Activated CD8-positive, alpha-beta memory T cell treated with anti-CD3 and anti-CD28 coated beads, Interleukin-2, amount 10 ng/mL, durations not matched to agents 7 days and 5 days (primary cell): ENCODE data around the gene EXOG. TPM values are rescaled to one million over a fixed set of nuclear protein-coding genes. Genes with fewer than 3 reads are reported as not detected.

Experiments
- ATAC-seq: fragments of 150-1000 bp; cut with Tn5 transposase; one replicate; pipeline ENCODE4 v1.10.0; 2021; ENCODE audit warnings: moderate library complexity
- CTCF ChIA-PET: fragments of 350-600 bp; sonication (Branson Sonifier 250); formaldehyde crosslinking; loops from one replicate; lab custom pipeline; 2021; ENCODE audit warnings: antibody characterized with exemption; lab: Charles Lee
- DNase-seq: peaks from one replicate; pipeline ENCODE4 v3.0.0-alpha.2; 2020
- H3K27ac Mint-ChIP-seq: one replicate; pipeline ENCODE4 v1.8.0; 2021; ENCODE audit warnings: mild to moderate bottlenecking, mixed read lengths
- H3K27me3 Mint-ChIP-seq: one replicate; pipeline ENCODE4 v1.8.0; 2021; ENCODE audit warnings: mixed read lengths
- H3K36me3 Mint-ChIP-seq: one replicate; pipeline ENCODE4 v1.8.0; 2021; ENCODE audit warnings: mild to moderate bottlenecking, mixed read lengths
- H3K4me1 Mint-ChIP-seq: one replicate; pipeline ENCODE4 v1.8.0; 2021; ENCODE audit warnings: mixed read lengths
- H3K4me3 Mint-ChIP-seq: one replicate; pipeline ENCODE4 v1.8.0; 2021; ENCODE audit warnings: mild to moderate bottlenecking, moderate library complexity, mixed read lengths
- H3K9me3 Mint-ChIP-seq: one replicate; pipeline ENCODE4 v1.8.0; 2022; ENCODE audit warnings: low read depth, mixed read lengths
- total RNA-seq, 2 experiments: library from RNA; stranded (reverse); gene quantifications; one replicate each; pipeline ENCODE4 v1.2.3, GENCODE V29; 2021

EXOG gene, protein sequence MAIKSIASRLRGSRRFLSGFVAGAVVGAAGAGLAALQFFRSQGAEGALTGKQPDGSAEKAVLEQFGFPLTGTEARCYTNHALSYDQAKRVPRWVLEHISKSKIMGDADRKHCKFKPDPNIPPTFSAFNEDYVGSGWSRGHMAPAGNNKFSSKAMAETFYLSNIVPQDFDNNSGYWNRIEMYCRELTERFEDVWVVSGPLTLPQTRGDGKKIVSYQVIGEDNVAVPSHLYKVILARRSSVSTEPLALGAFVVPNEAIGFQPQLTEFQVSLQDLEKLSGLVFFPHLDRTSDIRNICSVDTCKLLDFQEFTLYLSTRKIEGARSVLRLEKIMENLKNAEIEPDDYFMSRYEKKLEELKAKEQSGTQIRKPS
- total RNA-seq = 10 to 100 TPM; 19.7 to 23.8 TPM

DNA sequence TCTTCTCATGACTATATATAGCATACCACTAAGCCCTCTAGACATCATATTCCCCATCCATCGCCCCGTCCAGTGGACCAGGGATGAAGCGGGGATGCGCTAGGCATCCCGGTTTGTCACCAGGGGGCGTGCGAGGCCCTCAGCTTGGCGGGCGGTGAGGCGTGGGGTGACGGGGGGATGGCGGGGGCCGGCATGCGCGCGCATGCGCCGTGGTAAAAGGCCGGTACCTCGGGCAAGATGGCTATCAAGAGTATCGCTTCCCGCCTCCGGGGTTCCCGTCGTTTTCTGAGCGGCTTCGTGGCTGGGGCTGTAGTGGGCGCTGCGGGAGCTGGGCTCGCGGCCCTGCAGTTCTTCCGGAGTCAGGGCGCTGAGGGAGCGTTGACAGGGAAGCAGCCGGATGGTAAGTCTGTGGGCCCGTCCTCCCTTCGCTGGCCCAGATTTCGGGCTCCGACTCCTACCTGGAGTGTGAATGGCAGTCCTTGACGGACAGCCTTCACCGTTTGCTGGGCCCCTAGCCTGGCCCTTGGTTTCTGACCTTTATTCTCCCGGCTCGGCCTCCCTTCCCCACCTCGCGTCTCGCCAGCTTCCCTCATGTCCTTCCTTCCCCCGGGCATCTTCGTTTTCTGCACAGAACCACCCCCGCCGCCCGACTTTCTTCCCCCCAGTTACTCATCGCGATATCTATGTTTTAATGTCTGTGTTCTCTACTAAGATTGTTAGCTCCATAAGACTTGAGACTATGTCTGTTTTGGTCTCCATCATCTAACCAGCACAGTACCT is at the start of gene EXOG:
EXOG (plus strand) TSS at position 210 of the 780 bp plus-strand sequence; CDS start at position 238, 28 bp downstream.
- ATAC-seq (peak; percentile 92), DNase-seq (peak; percentile 96)
- H3K4me3 Mint-ChIP-seq = peak within 1 kb of the TSS; percentile 94
- peaks cover 23% of the 10 kb centered on the region for H3K4me1 Mint-ChIP-seq
- no peaks in the 10 kb centered on the region for H3K27me3 Mint-ChIP-seq
- CTCF ChIA-PET = interaction anchor here (0.6 to 3.6 kb wide), 33 partner anchors 9 to 1309 kb away, joined by 3 to 30 read pairs (median 4); partner anchors contain the start of gene XYLB
- no peaks in the 10 kb centered on the region for H3K9me3 Mint-ChIP-seq
- H3K27ac Mint-ChIP-seq = peak within 1 kb of the TSS; percentile 93
- H3K36me3 Mint-ChIP-seq = peaks cover 19% of the 10 kb centered on the region

DNA sequence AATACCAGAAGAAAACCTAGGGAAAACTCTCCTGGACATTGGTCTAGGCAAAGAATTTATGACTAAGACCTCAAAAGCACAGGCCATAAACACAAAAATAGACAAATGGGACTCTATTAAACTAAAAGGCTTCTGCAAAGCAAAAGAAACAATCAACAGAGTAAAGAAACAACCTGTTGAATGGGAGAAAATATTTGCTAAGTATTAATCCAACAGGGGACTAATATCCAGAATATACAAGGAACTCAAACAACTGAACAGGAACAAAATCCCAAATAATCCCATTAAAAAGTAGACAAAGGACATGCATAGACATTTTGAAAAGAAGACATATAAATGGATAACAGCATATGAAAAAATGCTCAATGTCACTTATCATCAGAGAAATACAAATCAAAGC is 49.3 kb upstream of the EXOG start:
- ATAC-seq (no peak), DNase-seq (no peak)
- CTCF ChIA-PET = no interaction called here

DNA sequence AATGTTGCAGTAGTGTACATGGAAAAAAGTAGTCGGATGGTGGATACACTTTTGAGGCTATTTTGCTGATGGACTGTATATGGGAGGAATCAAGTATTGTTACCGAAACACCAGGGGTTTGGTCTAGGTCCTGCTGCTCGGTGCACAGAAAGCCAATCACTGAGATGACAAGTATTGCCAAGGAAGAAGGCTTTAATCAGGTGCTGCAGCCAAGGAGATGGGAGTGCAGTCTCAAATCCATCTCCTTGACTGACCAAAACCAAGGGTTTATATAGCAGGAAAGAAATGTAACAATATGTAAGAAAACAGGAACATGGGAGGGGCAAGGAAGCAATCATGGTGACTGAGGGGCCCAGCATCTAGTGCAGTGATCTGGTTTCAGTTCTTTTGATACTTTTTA is 45.3 kb upstream of the EXOG start:
- DNase-seq (no peak), ATAC-seq (no peak)
- CTCF ChIA-PET = no interaction called here
- no peaks in the 10 kb centered on the region for H3K36me3 Mint-ChIP-seq
- H3K4me1 Mint-ChIP-seq = peaks cover 13% of the 10 kb centered on the region
- H3K27me3 Mint-ChIP-seq = peaks cover 12% of the 10 kb centered on the region
- no peak overlapping the region for H3K4me3 Mint-ChIP-seq
- H3K9me3 Mint-ChIP-seq = no peaks in the 10 kb centered on the region
- no peak overlapping the region for H3K27ac Mint-ChIP-seq

More for the DNA sequence above, 49.3 kb upstream of the EXOG start:
- Mint-ChIP-seq H3K9me3 (no peaks in the 10 kb centered on the region), H3K36me3 (no peaks in the 10 kb centered on the region), H3K4me1 (no peaks in the 10 kb centered on the region), H3K27ac (no peak overlapping the region), H3K4me3 (no peak overlapping the region), H3K27me3 (peaks cover 10% of the 10 kb centered on the region)

DNA sequence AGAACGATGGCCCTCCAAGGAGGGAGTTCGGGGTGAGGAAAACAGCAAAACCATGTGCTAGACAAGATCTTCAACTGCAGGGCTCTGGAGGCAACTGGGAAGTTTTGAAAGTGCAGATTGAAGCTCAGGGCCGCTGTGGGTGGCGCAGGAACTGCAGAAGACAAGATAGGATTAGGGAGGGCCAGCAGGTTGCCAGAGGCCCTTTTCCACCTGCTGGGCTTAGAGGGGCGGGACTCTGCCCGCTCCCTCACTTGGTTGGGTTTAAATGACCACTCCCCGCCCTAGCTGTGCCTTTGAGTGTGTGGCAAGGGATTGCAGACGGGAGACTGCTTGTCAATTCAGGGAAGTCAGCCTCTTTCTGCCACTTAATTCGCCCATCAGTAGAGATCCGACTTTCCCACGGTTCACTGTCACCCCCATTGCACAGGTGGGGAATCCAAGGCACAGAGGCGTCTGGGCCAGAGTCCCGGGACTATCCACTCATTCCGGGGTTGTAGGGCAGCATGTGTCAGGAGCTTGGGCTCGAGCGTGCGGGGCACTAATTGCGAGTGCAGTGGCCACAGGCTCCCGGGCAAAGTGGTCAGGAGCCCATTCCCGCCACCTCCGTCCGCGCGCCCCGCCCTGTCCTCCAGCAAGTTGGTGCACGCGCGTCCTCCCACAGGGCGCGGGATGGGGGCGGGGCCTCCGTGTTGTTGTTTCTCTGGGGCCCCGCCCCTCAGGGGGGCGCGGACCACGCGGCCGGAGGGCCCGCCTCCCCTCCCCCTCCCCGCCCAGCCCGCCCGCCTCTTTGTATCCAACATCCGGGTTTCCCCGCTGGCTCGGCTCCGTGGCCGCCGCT is 42.8 kb upstream of the EXOG start, which contains the start of gene ACVR2B:
ACVR2B (plus strand) TSS at position 816 of the 838 bp plus-strand sequence. CDS start 433 bp downstream, outside the sequence.
- CTCF ChIA-PET = interaction anchor here (1.6 kb wide), 2 partner anchors 27 to 107 kb away, joined by 6 to 9 read pairs; partner anchors contain the start of gene XYLB
- peak within 1 kb of the TSS; percentile 90 for H3K4me3 Mint-ChIP-seq
- H3K27ac Mint-ChIP-seq = peak within 1 kb of the TSS; percentile 56
- ATAC-seq = peak; percentile 68
- H3K9me3 Mint-ChIP-seq = no peaks in the 10 kb centered on the region
- peaks cover 17% of the 10 kb centered on the region for H3K4me1 Mint-ChIP-seq
- peaks cover 7% of the 10 kb centered on the region for H3K27me3 Mint-ChIP-seq
- no peaks in the 10 kb centered on the region for H3K36me3 Mint-ChIP-seq
- DNase-seq = peak; percentile 85

DNA sequence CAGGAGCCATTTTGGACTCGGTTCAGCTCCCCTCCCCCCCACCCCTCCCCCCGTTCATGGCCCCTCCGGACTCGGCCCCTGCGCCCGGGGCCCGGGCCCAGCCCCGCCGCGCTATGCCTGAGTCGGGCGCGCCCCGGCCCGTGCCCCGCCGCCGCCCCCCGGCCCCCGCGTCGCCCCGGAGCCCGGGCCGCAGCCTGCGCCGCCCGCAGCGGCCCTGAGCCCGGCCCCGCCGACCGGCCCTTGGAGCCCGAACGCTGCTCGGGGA is 42.3 kb upstream of the EXOG start:
- ATAC-seq (peak; percentile 31), DNase-seq (no peak)
- Mint-ChIP-seq H3K9me3 (no peaks in the 10 kb centered on the region), H3K36me3 (no peaks in the 10 kb centered on the region), H3K27me3 (peaks cover 7% of the 10 kb centered on the region), H3K4me3 (peak overlapping the region; percentile 90), H3K4me1 (peaks cover 17% of the 10 kb centered on the region), H3K27ac (no peak overlapping the region)
- CTCF ChIA-PET = interaction anchor here (1.6 kb wide), 2 partner anchors 26 to 107 kb away, joined by 6 to 9 read pairs; partner anchors contain the start of gene XYLB

DNA sequence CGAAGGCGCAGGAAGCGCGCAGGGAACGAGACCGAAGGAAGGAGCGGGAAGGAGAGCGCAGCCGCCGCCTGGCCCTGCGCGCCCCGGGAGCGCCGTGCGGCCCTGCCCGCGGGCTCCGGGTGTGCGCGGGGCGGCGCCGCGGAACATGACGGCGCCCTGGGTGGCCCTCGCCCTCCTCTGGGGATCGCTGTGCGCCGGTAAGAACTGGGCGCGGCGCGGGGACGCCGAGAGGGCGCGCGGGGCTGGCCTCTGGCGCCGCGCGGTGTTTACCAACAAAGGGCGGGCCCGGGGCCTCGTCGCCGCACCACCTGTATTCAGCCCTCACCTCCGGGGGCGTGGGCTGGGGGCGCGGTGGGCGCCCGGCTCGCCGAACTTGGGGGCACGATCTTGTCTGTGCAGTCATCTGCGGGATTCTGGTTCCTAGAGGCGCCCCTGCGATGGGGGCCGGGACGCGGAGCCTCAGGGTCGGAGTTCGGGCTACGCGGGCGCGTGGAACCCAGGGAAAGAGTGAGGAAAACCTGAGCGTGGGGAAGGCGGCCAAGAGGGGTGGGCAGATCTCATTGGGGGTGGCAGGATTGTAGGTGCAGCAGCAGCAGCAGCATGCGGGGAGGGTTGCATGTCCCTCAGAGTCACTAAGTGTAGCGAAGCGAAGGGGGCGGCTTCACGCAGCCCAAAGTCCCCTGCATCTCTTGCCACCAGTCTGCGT is 41.8 kb upstream of the EXOG start:
- Mint-ChIP-seq H3K4me3 (peak overlapping the region; percentile 90), H3K4me1 (peaks cover 17% of the 10 kb centered on the region), H3K27ac (peak overlapping the region; percentile 56), H3K36me3 (no peaks in the 10 kb centered on the region), H3K27me3 (peaks cover 7% of the 10 kb centered on the region), H3K9me3 (no peaks in the 10 kb centered on the region)
- peak; percentile 48 for DNase-seq
- ATAC-seq = peak; percentile 66
- CTCF ChIA-PET = interaction anchor here (1.6 to 4.8 kb wide), 2 partner anchors 26 to 108 kb away, joined by 6 to 32 read pairs; partner anchors contain the start of gene XYLB

DNA sequence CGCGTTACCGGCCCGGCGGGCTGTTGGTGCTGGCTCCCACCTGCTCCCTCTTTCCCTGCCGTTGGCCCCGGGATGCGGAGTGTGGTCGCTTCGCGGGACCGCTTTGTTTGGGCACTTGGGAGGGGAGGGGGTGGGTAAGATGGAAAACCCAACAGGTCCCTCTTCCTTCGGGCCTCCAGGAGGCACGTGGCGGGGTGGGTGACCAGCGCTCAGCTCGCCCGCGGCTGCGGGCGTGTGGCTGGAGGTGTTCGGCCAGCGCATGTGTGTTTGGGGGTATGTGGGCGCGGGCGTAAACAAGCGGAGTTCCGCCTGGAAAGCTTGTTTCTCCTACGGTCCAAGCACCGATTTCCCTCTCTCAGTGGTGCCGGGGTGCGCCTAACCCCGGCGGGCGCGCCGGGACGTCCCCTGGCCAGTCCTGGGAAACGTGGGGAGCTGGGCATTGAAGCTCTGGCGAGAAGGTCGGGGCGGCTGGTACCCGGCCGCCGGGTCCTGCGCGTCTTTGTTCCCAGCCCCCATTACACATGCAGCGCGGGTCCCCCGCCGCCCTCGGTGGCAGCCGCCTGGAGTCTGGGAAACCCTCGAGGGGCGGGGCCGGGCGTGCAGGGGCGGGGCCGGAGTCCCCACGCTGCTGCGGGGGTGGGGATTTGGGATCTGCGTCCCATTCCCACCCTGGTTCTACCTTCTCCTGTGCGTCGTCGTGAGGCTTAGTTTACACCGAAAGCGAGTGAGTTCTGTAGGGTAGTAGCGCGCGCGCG is 41.1 kb upstream of the EXOG start:
- ATAC-seq (peak; percentile 50), DNase-seq (peak; percentile 61)
- H3K4me3 Mint-ChIP-seq = peak overlapping the region; percentile 90
- H3K9me3 Mint-ChIP-seq = no peaks in the 10 kb centered on the region
- no peak overlapping the region for H3K27ac Mint-ChIP-seq
- CTCF ChIA-PET = interaction anchor here (0.8 to 4.8 kb wide), 3 partner anchors 14 to 109 kb away, joined by 3 to 32 read pairs (median 5); partner anchors contain the start of genes EXOG and XYLB
- H3K36me3 Mint-ChIP-seq = no peaks in the 10 kb centered on the region
- H3K27me3 Mint-ChIP-seq = peaks cover 7% of the 10 kb centered on the region
- H3K4me1 Mint-ChIP-seq = peaks cover 17% of the 10 kb centered on the region

DNA sequence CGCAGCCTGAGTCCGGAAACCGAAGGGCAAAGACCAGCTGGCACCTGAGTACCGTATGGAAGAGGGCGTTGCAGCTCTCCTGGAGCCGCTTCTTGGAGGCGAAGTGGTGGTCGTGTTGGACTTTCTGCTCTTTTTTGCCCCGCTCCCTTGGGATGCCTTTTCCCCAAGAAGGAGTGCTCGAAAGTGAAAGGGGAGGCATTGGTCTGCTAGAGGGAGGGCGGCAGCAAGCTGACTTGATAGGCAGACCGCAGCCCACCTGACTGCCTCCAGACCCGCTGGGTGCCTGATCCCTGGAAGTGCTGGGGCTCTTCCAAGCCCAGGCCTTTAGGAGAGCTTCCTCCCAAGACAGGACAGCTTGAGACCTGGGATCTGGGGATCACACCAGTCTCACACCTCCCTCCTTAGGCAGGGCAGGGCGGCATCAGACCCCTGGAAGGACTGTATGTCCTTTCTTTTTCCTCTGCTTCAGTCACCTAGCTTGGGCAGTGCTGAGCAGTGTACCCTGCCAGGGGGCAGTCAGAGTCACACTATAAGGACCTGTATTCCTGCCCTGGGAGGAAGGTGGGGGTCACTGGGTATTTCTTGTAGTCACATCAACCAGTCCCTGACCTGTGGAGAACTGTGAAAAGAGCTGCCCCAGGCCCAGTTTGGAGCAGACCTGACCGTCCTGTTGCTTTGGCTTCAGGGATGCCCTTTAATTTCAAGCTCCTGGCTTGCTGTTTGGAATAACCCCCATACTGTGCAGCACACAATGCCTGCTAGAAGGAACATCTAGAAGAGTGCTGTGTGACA is 40.3 kb upstream of the EXOG start:
- Mint-ChIP-seq H3K9me3 (no peaks in the 10 kb centered on the region), H3K4me1 (peaks cover 17% of the 10 kb centered on the region), H3K36me3 (no peaks in the 10 kb centered on the region), H3K4me3 (peak overlapping the region; percentile 90), H3K27ac (no peak overlapping the region), H3K27me3 (peaks cover 2% of the 10 kb centered on the region)
- CTCF ChIA-PET = interaction anchor here (0.8 to 4.8 kb wide), 5 partner anchors 10 to 600 kb away, joined by 3 to 32 read pairs (median 3); partner anchors contain the start of genes EXOG and XYLB
- ATAC-seq (peak; percentile 10), DNase-seq (peak; percentile 39)

DNA sequence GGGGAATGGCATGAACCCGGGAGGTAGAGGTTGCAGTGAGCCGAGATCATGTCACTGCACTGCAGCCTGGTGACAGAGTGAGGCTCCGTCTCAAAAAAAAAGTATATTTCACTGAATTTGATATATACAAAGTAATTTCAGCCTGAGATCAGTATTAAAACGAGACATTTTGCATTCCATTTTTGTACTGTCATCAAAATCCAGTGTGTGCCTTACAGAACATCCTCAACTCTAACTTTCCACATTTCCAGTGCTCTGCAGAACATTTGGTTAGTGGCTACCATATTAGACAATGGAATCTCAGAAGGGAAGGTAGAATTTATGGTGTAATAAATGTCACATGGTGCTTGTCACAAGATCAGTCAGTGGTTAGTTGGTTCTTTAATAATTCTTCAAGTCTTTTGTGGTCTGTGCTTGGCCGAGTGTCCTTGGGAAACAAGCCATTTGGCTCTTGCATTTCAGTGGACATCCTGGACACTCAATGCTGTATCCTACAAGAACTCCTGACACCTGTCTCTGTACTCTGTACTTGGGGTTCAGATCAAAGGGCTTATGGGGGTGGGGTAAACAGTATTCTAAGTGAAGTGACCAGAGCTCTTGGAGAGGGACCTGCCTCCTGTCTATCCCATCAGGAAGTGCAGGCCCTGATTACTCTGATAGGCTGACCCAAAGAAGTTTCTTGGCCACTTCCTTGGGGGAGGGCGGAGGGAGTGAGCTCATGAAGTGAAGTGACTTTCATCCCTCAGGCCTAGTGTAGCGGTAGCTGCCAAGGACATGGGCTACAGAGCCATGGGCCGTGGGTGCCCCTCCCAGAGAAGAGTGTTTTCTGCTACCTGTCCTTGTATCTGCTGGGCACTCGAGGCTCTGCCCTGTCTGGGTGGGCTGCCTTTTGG is 38.8 kb upstream of the EXOG start:
- DNase-seq = peak; percentile 27
- H3K4me1 Mint-ChIP-seq = peaks cover 17% of the 10 kb centered on the region
- CTCF ChIA-PET = interaction anchor here (4.8 kb wide), 1 partner anchor 111 kb away, joined by 32 read pairs; the partner anchor contains the start of gene XYLB
- ATAC-seq = no peak
- H3K4me3 Mint-ChIP-seq = no peak overlapping the region
- H3K27me3 Mint-ChIP-seq = peaks cover 2% of the 10 kb centered on the region
- H3K9me3 Mint-ChIP-seq = no peaks in the 10 kb centered on the region
- H3K27ac Mint-ChIP-seq = no peak overlapping the region
- H3K36me3 Mint-ChIP-seq = no peaks in the 10 kb centered on the region

DNA sequence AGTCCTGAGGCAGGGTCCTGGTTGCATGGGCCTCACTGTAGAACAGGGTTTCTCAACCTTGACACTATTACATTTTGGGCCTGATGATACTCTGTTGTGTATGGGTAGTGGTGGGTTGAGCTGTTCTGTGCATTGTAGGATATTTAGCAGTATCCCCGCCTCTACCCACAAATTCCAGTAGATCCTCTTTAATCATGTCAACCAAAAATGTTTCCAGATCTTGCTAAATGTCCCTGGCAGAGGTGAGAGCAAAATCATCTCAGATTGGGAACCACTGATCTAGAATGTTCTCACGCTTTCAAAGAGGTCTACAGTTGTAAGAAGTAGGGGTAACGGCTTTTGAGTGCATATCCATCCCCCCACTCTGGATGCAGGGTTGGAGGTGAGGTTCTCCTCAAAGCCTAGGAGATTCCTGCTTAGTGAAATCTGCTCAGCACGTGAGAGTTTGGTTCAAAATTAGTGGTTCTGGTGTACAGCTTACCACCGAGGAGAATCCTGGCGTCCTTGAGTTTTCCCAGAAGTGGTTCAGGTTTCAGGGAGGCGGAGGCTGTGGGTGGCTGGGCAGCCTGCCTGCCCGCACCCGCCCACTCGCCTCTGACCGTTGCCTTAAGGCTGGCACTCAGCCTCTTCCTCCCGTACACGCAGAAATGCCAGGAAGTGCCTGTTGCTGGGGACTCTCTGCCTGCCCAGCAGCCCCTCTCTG is 37.2 kb upstream of the EXOG start:
- H3K36me3 Mint-ChIP-seq = no peaks in the 10 kb centered on the region
- CTCF ChIA-PET = interaction anchor here (4.8 kb wide), 1 partner anchor 113 kb away, joined by 32 read pairs; the partner anchor contains the start of gene XYLB
- peaks cover 2% of the 10 kb centered on the region for H3K27me3 Mint-ChIP-seq
- DNase-seq (no peak), ATAC-seq (no peak)
- H3K27ac Mint-ChIP-seq = no peak overlapping the region
- H3K9me3 Mint-ChIP-seq = no peaks in the 10 kb centered on the region
- H3K4me3 Mint-ChIP-seq = no peak overlapping the region
- peaks cover 12% of the 10 kb centered on the region for H3K4me1 Mint-ChIP-seq
